Stimulated activated CD8-positive, alpha-beta memory T cell treated with anti-CD3 and anti-CD28 coated beads, Interleukin-12 subunit alpha, Interleukin-12 subunit beta, amount 100 ng/mL, for 24 hours (primary cell): Measurements from ENCODE around the gene SRRM3.
"Not testable (repeated sequence)": the region's sequence is repeated elsewhere in the genome, so short reads cannot be mapped to it uniquely, and the experiment has no call there.

Source experiments
- DNase-seq: peaks from one replicate; pipeline ENCODE4 v3.0.0-alpha.2; 2020; ENCODE audit errors: extremely low read depth

The SRRM3 gene

GRCh38 chr7:76226878-76227423 lies 25.3 kb downstream of the SRRM3 start:
- not testable (repeated sequence) for DNase-seq

DNA sequence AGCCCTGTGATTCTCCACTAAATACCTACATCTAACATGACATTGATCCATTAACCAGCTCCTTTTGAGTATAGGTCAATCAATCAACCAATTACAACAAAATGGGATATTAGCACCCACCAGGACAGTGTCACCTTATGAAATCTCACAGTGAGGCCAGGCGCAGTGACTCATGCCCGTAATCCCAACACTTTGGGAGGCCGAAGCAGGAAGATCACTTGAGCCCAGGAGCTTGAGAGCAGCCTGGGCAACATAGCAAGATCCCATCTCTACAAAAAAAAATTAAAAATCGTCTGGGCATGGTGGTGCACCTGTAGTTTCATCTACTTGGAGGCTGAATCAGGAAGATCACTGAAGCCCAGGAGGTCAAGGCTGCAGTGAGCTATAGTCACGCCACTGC lies 28.5 kb downstream of the SRRM3 start:
- DNase-seq: no peak

DNA sequence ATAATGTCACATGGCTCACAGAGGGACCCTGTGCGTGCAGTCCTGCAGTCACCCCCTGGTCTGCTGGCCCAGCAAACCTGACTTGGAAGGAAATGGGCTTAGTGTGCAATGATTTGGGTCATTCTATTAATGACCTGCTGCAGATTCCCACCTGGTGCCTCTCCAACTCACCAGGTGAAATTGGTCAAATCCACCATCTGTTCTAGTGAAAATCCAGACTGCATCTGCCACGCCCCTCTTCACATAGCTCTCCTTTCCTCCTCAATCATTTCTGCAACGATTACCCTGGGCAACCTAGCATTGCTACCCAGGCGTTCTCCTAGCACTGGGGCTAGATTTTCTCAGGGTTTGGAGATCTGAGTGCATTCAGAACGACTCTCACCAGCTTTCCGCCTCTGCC lies 29.4 kb downstream of the SRRM3 start:
- DNase-seq: no peak

DNA sequence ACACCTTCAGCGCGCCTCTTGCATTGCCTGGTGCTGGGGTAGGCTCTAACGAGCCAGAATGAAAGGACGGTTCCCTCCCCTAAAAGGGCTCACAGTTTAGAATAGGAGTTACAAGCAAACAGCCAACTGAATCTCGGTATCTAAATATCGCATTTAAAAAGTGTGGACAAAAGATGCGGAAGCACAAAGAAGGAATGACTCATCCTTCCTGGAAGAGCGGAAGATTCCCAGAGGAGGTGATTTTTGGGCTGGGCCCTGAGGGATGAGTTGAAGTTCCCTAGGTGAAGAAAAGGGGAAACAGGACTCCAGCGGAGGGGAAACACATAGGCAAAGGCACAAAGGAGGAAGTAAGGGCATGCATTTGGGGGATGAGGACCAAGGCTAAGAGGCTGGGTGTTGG lies 29.9 kb downstream of the SRRM3 start:
- no peak for DNase-seq

- no peak for DNase-seq
Observed at GRCh38 chr7:76232698-76233097, 31.0 kb downstream of the SRRM3 start.

- no peak for DNase-seq
Observed at GRCh38 chr7:76233538-76234281, 32.0 kb downstream of the SRRM3 start.

- no peak for DNase-seq
Observed at GRCh38 chr7:76234282-76234584, 32.5 kb downstream of the SRRM3 start.

DNA sequence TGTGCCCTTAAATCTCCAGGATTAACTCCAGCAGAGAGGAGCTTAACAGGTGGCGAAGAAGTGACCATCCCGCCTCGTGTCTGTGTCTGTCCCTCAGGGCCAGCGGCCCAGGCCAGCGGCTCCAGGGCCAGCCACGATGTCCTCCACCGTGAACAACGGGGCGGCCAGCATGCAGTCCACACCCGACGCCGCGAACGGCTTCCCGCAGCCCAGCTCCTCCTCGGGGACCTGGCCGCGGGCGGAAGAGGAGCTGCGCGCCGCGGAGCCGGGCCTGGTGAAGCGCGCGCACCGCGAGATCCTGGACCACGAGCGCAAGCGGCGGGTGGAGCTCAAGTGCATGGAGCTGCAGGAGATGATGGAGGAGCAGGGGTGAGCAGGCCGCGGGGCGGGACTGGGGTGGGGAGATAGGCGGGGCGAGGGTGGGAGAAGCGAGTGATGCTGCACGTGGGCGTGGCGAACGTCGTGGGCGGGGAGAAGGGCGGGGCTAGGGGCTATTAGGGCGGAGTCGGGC lies 33.3 kb downstream of the SRRM3 start:
- DNase-seq: peak; percentile 54

GRCh38 chr7:76236224-76236623 lies 34.5 kb downstream of the SRRM3 start:
- no peak for DNase-seq

DNA sequence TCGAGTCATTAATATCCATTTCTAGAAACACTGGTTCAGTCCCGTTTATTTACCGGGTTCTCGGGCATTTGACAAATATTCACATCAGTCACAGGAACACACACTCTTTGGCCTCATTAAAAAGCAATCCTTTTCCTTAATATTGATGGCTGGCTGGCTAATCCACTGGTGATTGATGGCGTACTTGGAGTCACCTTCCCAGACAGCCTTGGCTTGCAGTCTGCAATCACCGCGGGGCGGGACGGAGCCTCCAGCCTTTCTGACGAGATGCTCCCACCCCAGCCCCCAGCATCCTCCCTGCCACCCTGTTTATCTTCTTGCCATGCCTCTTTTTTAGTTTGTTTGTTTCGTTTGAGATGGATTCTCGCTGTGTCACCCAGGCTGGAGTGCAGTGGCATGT lies 36.6 kb downstream of the SRRM3 start:
- DNase-seq: no peak

DNA sequence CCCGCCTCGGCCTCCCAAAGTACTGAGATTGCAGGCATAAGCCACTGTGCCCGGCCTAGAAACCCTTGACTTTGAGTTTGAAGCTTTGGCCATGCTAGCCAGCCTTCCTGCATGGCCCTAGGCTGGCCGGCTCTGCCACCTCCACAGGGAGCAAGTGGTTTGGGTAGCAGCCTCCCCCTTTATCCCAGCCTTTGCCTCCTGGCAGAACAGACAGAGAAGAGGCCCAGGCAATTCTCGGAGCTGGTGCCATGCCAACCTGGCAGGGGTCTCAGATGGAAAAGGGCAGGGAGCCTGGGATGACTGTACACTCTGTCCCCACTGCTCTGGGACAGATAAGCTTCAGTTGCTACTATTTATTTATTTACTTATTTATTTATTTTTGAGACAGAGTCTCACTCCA lies 39.4 kb downstream of the SRRM3 start:
- no peak for DNase-seq

DNA sequence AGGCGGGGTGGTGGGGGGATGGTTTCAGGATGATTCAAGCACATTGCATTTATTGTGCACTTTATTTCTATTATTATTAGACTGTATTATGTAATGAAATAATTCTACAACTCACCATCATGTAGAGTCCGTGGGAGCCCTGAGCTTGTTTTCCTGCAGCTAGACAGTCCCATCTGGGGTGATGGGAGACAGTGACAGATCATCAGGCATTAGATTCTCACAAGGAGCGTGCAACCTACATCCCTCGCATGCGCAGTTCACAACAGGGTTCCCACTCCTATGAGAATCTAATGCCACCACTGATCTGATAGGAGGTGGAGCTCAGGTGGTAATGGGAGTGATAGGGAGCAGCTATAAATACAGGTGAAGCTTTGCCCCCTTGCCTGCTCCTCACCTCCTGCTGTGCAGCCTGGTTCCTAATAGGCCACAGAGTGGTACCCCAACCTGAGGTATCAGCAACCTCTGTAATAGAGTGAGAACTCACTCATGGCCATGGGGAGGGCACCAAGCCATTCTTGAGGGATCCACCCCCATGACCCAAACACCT lies 40.9 kb downstream of the SRRM3 start:
- DNase-seq: not testable (repeated sequence)

- no peak for DNase-seq
Observed at GRCh38 chr7:76244781-76245391, 43.2 kb downstream of the SRRM3 start.

GRCh38 chr7:76246804-76247389 lies 45.2 kb downstream of the SRRM3 start:
- DNase-seq: no peak

- DNase-seq: no peak
Observed at GRCh38 chr7:76247938-76248337, 46.2 kb downstream of the SRRM3 start.

DNA sequence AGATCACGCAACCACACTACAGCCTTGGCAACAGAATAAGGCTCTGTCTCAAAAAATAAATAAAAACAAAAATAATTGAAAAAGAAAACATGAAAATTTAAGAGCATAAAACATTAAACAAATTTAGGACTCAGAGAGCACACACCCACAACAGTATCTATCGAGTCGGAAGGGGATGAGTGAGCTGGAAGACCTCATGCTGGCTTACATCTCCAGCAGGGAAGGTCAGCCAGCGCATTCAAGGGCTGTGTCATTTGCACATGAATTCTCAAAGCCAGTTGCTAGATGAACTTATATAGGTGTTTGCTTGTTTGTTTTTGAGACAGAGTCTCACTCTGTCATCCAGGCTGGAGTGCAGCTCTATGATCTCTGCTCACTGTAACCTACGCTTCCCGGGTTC lies 50.3 kb downstream of the SRRM3 start:
- no peak for DNase-seq

DNA sequence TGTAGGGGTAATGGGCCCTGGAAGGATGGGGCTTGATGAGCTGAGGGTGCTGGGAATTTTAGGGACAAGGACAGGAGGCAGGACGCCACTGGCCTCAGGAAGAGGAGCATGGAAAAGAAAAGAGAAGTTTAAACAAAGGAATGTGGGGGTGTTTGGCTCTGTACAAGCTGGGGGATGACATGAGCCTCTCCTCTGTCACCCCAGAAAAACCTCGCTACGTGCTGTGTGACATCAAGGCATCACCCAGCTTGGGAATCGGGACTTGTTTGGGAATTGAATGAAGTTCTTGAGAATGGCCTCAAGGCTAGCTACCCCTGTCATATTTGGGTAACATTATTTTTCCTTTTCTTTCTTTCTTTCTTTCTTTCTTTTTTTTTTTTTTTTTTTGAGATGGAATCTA lies 53.1 kb downstream of the SRRM3 start:
- no peak for DNase-seq

GRCh38 chr7:76257973-76258372 lies 56.3 kb downstream of the SRRM3 start:
- no peak for DNase-seq

DNA sequence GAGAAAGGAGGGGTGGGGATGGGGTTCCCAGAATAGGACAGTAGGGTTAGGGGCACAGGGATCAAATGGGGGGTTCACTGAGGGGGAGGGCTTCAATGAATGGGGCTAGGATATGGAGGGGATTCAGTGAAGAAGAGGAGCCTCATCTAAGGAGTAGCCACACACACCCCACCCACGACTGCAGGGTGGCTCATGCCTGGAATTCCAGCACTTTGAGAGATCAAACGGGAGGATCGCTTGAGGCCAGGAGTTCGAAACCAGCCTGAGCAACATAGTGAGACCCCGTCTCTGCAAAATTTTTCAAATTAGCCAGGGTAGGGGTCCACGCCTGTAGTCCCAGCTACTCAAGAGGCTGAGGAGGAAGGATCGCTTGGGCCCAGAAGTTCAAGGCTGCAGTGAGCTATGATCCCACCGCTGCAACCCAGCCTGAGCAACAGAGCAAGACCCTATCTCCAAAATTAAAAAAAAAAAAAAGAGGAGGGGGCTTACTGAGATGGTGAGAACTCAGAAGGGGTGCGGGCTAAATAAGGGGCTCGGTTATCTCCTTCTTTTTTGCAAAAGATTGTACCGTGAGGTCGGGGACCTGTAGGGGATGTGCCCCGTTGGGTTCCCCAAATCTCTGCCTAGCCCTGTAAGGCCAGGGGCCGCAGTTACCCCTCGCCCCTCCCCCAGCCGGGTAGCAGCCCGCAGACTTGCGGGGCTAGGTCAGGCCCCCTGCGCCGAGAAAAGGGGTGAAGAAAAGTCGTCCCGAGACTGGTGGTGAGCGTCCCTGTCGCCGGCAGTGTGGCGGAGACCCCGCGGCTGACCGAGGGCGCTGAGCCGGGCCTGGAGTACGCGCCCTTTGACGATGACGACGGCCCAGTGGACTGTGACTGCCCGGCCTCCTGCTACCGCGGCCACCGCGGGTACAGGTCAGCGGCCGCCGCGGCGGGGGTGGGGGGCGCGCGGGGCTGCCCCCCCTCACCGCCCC lies 57.7 kb downstream of the SRRM3 start:
- no peak for DNase-seq

- peak; percentile 9 for DNase-seq
Observed at GRCh38 chr7:76260171-76260703, 58.5 kb downstream of the SRRM3 start.

GRCh38 chr7:76261329-76261728 lies 59.6 kb downstream of the SRRM3 start:
- DNase-seq: no peak
